HG03439 (cell line): Measurements from ENCODE around the gene TGFBRAP1.
"Not testable (repeated sequence)": the region's sequence is repeated elsewhere in the genome, so short reads cannot be mapped to it uniquely, and the experiment has no call there.

Source experiments
- ATAC-seq: cut with Tn5 transposase; IDR thresholded peaks from one replicate; pipeline ENCODE4 v1.9.1; 2021; ENCODE audit warnings: mild to moderate bottlenecking, moderate library complexity; ENCODE audit not compliant: unreplicated experiment

The TGFBRAP1 gene

DNA sequence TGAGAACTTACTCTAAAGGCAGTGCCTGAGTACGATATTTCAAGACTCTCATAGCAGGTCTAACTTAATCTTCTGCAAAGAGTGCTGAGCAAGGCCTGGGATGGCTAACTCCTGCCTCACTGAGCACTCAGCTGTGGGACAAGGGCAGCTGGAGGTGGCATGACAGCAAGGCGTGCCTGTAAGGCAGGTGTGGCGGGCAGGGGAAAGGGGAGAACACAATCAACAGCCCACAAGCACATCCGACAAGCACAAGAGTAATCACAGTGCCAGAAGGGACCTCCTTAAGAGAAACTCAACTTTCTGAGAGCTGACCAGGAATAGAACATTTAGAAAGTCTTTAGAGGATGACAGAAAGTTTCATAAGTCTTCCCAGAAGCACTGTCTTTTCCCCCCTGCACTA is 46.0 kb downstream of the TGFBRAP1 start:
- no peak for ATAC-seq

DNA sequence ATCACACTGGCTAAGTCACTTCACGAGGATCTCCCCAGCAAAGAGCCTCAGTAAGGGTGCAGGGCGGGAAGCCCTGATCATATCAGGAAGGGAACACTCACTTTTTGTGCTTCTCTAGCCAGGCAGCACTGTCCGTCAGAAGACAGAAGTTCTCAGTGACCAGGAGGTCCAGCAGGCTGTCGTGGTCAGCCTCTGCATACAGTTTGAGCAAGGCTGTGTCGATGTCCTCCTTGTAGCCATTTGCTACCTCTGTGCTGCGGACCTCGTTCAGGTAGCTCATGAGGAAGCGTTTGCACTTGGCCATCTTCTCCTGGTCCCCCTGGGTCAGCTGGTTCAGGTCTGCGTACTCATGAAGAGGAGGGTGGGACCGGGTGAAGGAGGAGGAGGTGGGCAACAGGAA is 49.3 kb downstream of the TGFBRAP1 start:
- no peak for ATAC-seq

DNA sequence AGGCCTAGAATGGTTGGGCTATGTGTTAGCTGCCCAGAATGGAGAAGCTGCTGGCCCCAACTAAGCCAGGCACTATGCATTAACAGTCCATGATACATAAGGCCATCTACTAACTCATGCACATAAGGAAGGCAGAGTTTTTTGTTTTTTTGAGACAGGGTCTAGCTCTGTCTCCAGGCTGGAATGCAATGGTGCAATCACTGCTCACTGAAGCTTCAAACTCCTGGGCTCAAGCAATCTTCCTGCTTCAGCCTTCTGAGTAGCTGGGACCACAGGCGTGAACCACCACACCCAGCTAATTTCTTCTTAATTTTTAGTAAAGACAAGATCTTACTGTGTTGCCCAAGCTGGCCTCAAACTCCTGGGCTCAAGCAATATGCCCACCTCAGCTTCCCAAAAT is 50.4 kb downstream of the TGFBRAP1 start:
- ATAC-seq = no peak

DNA sequence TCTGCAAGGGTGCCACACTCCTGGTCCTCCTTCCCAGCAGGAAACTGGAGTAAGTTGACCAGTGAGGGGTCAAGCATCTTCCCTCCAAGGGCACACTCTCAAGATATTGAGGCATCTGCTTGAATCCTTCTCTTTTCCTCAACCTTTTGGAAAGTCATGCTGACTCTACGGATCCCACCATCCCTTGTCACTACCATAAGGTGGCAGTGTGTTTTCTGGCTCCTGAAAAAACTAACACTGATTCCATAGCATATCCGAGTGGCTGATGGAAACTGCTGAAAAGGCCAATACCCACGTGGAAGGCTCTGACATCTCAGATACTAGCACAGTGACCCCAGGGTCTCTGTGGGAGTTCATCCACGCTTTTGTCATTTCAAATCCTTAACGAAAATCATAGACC is 50.9 kb downstream of the TGFBRAP1 start:
- ATAC-seq = no peak

DNA sequence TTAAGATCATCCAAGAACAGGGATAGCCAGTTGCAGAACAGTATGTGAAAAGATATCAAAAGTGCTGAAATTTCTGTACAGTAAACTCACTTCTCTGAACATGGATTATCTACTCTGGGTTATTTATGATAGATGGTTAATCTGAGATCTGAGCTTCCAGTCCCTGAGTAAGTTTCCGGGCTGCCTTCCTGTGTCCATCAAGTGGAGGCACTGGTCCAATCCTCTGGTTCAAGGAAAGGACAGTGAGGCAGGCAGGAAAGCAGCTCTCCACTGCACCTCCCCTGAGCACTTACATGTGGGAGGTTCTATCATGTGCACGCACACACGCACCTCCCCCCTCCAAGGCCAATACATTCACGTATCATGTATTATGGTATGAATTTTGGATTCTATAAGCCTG is 55.5 kb downstream of the TGFBRAP1 start:
- no peak for ATAC-seq

DNA sequence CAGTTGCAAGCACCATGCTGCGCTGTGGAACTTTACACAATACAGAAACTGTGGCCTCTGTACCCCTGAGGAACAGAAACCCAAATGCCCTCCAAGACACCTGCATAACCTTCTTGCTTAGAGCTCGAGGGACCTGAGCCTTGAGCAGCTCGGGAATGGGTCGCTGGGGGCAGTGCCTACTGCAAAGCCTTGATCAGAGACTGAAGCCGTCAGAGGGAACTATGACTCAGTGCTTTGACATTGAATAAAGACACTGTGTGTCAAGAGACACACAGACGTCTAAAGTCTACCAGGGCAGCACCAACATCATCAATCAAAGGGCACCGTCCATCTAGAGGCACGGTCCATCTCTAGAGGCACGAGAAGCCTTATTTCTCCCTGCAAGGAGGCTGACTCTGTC is 57.4 kb downstream of the TGFBRAP1 start:
- ATAC-seq = no peak

DNA sequence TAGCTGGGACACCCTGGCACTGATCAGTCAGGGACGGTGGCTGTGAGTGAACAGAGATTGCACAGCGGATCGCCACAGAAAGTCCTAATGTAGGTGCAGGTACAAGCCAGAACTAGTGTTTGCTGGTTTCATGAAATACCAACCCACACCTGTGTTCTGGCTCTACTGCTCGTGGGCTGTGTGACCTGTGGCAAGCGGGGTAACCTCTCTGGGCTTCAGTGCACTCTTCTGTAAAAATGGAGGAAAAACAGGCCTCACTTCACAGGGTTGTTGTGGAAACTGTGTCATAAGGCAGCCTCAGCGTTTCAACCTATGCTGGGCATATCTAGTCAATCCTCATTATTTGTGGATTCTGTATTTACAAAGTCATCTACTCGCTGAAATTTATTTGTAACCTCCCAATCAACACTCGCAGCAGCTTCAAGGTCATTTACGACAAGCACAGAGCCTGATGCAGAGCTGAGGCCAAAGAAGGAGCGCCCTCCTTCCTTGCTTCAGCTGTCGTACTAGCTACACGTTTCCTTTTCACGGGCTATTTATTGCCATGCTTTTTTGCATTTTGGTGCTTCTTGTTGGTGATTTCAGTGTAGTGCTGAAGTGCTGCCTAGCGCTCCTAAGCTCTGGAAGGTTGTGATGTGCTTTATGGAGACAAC is 58.0 kb downstream of the TGFBRAP1 start:
- ATAC-seq = no peak

DNA sequence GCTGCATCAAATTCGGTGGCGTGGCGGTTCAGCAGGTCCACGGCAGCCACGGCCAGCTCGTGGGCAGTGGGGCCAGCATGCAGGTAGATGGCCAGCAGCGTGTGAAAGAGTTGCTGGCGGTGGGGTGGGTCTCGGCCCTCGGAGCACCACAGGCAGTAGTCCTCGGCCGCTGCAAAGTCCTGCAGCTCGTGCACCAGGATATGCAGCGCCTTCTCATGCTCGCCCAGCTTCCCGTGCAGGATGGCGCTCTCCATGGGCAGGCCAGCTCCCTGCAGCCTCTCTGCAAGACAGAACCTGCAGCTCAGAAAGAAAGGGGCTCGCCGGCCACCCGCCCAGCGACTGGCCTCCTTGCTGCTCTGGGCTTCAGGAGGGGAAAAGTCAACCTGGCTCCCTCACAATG is 60.1 kb downstream of the TGFBRAP1 start:
- no peak for ATAC-seq

DNA sequence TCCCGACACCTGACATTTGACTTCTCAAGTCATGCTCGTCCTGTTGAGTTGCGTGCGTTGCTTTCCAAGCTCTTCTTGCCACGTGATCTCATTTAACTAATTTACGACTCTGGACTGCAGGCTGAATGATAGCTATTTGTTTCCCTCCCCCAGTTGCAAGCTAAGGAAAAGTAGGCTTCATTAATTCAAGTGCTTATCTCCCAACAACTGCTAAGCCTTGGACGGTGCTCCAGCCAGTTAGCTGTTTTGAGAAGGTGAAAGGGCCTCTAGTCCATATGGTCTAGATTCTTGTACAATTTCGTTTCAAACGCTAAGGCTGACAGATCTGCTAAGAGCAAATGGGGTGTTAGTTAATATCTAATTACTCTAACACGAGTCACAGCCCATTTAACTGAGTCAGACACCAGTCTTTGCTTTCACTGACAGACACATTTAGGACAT is 66.9 kb downstream of the TGFBRAP1 start:
- ATAC-seq = no peak

DNA sequence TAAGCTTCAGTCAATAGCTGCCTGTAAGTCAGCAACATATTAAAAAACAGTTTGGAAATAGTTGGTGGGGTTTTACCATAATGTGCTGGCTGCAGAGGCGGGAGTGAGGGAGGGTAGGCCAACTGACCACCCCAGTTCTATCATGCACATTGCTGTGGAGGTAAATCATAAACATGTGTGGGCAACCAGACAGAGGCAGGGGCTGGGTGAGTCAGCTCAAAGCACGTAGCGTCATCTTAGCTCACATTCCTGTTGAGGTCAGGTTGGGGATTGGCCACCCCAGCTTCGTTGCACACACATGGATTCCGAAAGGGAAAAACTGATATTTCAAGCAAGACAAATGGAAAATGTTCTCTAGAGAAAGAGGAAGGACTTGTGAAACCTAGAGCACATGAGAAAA is 68.5 kb downstream of the TGFBRAP1 start:
- ATAC-seq = no peak

DNA sequence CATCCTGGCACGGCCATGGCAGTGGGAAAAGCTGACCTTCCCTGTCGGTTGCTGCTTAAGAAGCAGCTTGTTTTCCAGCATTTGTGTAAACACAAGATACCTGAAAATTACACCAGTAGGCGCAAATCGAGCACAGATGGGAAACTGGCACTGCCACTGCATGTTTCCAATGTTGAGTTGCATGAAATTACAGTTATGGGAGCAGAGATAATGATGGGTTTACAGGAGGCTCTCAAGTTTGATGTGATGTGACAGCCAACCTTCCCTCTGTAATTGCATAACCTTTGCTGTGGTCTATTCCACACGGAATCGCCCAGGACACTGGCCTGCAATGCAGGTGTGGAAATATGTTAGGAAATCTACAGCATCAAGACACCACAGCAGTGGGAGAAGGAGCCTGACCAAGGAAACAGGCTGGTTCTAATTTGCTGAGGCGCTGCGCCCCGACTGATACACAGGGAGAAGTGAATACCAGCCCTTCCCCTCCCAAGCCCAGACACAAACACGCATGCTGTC is 70.6 kb downstream of the TGFBRAP1 start:
- no peak for ATAC-seq

DNA sequence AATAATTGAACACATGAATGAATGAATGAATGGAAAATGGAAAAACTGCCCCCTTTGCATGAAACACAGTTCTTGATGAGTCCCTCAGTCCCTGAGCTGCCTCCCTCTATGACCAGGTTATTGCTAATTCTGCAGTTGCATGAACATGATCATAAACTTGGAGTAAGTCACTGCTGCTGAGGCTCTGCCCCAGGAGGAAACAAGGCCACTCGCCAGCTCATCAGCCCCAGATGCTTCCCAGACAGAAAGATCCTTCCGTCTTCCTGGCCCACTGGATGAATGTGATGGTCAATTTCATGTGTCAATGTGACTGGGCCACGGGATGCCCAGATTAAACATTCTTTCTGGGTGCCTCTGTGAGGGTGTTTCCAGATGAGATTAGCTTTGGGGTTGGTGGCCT is 71.6 kb downstream of the TGFBRAP1 start:
- ATAC-seq = no peak

DNA sequence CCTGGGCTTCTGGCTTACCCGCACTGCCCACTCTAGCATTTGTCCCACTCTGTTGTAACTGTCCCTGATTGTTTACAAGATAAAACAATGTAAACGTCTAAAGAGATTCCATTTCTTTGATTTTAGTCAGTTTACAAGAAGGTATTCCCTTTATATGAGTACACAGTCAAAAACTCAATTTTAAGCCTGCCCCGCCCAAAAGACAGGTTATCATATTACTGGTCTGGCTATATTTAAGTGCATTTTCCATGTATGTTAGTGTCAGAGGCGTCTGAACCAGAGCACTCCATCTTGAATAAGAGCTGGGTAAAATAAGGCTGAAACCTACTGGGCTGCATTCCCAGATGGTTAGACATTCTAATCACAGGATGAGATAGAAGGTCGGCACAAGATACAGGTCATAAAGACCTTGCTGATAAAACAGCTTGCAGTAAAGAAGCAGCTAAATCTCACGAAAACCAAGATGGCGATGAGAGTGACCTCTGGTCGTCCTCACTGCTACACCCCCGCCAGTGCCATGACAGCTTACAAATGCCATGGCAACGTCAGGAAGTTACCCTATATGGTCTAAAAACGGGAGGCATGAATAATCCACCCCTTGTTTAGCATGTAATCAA is 73.0 kb downstream of the TGFBRAP1 start:
- no peak for ATAC-seq

DNA sequence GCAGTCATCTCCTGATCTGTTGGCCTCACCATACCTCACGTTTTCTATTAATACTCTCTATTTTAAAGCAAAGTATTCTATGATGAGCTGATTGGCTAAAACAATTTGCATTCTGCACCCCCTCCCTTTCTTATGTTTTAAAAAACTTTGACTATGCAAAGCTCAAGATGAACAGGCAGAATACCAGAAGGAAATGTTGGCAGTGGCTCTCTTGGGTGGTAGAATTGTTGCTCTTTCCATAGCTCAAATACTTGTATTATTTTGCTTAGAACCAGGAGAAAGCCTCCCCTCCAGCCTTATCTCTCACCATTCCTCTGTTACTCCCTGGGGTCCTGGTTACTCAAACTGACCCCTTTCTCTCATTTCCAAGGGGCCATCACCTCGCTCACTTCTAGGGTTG is 73.6 kb downstream of the TGFBRAP1 start:
- ATAC-seq = no peak

DNA sequence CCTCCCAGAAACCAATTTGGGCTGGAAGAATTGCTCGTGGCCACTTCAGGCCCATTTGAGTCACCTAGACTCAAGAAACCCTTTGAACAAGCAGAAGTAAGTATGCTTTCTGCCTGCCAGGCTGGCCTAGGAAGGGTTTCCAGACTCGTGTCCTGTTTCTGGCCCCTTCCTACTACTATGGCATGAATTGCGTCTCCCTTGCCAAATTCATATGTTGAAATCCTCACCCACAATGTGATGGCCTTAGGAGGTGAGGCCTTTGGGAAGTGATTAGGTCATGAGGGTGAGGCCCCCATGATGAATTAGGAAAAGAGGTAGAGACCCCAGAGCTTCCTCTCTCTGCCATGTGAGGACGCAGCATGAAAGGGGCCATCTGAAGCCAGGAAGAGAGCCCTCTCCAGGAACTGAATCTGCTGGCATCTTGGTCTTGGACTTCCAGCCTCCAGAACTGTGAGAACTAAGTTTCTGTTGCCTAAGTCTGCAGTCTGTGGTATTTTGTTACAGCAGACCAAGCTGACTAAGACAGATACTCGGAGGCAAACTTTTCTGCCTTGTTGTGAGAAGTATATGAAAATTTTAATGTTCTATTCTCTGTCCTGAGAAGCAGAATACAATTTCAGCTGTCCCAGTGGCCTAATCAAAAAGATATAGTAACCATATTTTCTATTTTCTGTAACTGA is 74.9 kb downstream of the TGFBRAP1 start:
- ATAC-seq = no peak

DNA sequence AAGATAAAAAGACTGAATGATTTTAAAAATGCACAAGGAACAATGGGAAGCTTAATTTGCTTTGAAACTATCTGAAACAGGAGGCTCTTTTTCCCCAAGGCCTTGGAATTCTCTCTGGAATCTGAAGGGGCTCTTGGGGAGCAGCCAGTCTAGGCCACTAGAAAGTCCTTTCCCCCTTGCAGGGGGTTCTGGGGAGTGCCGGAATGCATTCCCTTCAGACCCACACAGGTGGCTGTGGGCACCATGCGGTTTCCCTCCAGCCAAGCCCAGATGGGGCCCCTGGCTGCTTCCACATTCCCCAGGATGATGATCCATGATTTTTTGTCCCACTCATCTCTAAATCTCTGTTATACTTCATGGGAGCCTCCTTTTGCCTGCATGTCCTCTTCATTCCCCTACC is 77.3 kb downstream of the TGFBRAP1 start:
- ATAC-seq = no peak

DNA sequence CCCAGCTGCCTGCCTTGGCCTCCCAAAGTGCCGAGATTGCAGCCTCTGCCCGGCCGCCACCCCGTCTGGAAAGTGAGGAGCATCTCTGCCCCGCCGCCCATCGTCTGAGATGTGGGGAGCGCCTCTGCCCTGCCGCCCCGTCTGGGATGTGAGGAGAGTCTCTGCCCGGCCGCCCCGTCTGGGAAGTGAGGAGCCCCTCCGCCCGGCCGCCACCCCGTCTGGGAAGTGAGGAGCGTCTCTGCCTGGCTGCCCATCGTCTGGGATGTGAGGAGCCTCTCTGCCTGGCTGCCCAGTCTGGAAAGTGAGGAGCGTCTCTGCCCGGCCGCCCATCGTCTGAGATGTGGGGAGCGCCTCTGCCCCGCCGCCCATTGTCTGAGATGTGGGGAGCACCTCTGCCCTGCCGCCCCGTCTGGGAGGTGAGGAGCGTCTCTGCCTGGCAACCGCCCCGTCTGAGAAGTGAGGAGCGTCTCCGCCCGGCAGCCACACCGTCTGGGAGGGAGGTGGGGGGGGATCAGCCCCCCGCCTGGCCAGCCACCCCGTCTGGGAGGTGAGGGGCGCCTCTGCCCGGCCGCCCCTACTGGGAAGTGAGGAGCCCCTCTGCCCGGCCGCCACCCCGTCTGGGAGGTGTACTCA is 78.4 kb downstream of the TGFBRAP1 start:
- not testable (repeated sequence) for ATAC-seq

DNA sequence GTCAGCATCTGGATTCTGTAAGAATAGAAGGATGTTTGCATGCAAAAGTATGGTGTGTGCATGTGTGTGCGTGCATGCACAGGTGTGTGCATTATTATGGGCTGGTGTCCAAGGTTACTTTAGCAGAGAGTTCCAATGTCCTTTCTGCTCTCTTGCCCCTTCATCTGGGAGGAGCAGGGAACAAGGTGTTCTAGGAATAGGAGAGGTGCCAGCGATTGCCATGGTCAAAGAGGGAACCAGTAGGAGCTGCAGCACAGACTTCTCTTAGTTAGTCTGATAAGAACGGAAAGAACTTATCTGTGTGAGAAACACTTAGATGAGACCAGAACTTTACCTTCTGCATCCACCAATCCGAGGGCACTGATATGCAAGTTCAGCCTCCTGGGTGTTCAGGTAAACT is 79.6 kb downstream of the TGFBRAP1 start:
- ATAC-seq = no peak

DNA sequence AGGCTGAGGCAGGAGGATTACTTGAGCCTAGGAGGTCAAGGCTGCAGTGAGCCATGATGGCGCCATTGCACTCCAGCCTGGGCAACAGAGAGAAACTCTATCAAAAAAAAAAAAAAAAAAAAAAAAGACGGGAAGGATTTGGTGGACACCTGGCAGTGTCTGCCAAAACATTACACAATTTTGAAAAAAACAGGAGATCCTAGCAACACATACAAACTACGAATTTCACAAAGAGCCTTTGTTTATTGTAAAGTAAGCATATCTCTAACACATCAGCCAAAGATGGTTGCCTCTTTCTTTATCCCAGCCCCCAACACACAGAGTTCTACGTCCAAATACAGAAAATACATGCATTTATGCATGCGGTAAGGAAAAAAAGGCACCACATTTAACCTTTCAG is 80.4 kb downstream of the TGFBRAP1 start:
- no peak for ATAC-seq

DNA sequence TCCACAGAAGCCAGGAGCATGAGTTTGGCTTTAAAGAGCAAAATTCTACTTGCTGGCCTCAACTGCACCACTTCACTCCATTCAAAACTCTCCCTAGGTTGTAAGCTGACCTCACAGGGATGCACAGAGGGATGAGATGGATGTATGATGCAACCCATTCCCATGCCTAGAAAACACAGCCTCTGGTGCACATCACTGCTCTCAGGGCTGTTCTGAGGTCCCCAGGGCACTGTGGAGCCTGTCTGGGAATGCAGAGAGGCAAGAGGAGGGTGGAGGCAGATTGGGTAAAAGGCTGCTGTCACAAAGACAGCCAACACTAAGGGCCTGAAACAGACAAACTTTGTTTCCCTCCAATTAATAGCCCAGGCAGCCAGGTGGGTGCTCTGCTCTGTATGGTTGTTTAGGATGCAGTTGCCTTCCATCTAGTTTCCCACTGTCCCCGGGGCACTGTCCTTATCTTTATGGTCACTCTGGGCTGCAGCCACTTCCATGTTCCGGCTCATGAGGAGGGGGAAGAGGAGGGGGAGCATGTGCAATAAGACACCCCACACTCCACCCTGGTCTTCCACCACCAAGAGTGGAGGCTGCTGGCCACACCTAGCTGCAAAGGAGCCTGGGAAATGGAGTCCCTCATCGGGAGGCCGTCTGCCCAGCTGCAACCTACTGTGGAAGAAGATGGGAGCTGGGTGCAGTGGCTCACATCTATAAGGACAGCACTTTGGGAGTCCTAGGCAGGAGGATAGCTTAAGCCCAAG is 81.0 kb downstream of the TGFBRAP1 start:
- ATAC-seq = no peak

DNA sequence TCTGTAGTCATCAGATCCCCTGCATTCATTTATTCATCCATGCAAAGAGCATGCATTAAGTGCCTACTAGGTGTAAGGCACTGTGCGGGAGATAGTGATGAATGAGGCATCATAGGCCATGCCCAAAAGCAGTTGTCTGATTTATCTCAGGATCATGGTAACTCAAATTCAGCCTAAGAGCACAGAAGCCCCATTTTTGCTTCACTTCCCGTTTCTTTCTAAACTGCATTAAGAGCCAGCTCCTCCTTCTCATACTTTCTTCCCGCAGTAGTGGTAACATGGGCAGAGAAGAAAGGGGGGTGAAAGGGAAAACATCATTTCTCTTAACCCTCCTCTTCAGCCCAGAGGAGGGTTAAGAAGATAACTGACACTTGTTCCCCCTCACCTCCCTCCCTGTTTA is 85.1 kb downstream of the TGFBRAP1 start:
- no peak for ATAC-seq
